Endothelial cell of hepatic sinusoid (primary cell): ENCODE measurements around the gene CX3CL1.
"Not testable (repeated sequence)": the region's sequence is repeated elsewhere in the genome, so short reads cannot be mapped to it uniquely, and the experiment has no call there.

Source experiments
- in situ Hi-C: cut with HindIII; loops from 2 replicates; pipeline ENCODE4 v1.10.0; 2017; ENCODE audit warnings: low sequenced_read_pairs

CX3CL1 gene

DNA sequence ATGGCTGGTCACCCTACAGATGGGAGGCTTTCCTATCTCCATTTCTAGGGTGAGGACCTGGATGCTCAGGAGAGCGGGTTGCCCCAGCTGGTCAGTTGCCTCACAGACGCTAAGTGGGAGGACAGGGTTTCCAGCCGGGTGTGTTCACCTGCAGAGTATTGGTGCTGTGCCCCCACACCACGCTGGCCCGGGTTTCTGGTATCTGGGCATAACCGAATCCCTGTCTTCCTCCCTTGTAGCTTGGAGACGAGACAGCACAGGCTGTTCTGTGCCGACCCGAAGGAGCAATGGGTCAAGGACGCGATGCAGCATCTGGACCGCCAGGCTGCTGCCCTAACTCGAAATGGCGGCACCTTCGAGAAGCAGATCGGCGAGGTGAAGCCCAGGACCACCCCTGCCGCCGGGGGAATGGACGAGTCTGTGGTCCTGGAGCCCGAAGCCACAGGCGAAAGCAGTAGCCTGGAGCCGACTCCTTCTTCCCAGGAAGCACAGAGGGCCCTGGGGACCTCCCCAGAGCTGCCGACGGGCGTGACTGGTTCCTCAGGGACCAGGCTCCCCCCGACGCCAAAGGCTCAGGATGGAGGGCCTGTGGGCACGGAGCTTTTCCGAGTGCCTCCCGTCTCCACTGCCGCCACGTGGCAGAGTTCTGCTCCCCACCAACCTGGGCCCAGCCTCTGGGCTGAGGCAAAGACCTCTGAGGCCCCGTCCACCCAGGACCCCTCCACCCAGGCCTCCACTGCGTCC lies 9.7 kb downstream of the CX3CL1 start:
- in situ Hi-C loops: no loop called here

DNA sequence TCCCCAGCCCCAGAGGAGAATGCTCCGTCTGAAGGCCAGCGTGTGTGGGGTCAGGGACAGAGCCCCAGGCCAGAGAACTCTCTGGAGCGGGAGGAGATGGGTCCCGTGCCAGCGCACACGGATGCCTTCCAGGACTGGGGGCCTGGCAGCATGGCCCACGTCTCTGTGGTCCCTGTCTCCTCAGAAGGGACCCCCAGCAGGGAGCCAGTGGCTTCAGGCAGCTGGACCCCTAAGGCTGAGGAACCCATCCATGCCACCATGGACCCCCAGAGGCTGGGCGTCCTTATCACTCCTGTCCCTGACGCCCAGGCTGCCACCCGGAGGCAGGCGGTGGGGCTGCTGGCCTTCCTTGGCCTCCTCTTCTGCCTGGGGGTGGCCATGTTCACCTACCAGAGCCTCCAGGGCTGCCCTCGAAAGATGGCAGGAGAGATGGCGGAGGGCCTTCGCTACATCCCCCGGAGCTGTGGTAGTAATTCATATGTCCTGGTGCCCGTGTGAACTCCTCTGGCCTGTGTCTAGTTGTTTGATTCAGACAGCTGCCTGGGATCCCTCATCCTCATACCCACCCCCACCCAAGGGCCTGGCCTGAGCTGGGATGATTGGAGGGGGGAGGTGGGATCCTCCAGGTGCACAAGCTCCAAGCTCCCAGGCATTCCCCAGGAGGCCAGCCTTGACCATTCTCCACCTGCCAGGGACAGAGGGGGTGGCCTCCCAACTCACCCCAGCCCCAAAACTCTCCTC lies 10.4 kb downstream of the CX3CL1 start:
- in situ Hi-C loops: no loop called here

DNA sequence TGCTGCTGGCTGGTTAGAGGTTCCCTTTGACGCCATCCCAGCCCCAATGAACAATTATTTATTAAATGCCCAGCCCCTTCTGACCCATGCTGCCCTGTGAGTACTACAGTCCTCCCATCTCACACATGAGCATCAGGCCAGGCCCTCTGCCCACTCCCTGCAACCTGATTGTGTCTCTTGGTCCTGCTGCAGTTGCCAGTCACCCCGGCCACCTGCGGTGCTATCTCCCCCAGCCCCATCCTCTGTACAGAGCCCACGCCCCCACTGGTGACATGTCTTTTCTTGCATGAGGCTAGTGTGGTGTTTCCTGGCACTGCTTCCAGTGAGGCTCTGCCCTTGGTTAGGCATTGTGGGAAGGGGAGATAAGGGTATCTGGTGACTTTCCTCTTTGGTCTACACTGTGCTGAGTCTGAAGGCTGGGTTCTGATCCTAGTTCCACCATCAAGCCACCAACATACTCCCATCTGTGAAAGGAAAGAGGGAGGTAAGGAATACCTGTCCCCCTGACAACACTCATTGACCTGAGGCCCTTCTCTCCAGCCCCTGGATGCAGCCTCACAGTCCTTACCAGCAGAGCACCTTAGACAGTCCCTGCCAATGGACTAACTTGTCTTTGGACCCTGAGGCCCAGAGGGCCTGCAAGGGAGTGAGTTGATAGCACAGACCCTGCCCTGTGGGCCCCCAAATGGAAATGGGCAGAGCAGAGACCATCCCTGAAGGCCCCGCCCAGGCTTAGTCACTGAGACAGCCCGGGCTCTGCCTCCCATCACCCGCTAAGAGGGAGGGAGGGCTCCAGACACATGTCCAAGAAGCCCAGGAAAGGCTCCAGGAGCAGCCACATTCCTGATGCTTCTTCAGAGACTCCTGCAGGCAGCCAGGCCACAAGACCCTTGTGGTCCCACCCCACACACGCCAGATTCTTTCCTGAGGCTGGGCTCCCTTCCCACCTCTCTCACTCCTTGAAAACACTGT lies 11.3 kb downstream of the CX3CL1 start:
- in situ Hi-C loops: no loop called here

DNA sequence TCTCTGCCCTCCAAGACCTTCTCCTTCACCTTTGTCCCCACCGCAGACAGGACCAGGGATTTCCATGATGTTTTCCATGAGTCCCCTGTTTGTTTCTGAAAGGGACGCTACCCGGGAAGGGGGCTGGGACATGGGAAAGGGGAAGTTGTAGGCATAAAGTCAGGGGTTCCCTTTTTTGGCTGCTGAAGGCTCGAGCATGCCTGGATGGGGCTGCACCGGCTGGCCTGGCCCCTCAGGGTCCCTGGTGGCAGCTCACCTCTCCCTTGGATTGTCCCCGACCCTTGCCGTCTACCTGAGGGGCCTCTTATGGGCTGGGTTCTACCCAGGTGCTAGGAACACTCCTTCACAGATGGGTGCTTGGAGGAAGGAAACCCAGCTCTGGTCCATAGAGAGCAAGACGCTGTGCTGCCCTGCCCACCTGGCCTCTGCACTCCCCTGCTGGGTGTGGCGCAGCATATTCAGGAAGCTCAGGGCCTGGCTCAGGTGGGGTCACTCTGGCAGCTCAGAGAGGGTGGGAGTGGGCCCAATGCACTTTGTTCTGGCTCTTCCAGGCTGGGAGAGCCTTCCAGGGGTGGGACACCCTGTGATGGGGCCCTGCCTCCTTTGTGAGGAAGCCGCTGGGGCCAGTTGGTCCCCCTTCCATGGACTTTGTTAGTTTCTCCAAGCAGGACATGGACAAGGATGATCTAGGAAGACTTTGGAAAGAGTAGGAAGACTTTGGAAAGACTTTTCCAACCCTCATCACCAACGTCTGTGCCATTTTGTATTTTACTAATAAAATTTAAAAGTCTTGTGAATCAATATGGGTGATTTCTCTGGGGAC lies 12.2 kb downstream of the CX3CL1 start:
- in situ Hi-C loops: loop anchor here (5.0 kb wide), 1 partner anchor 68 kb away; no protein-coding TSS in a partner anchor

DNA sequence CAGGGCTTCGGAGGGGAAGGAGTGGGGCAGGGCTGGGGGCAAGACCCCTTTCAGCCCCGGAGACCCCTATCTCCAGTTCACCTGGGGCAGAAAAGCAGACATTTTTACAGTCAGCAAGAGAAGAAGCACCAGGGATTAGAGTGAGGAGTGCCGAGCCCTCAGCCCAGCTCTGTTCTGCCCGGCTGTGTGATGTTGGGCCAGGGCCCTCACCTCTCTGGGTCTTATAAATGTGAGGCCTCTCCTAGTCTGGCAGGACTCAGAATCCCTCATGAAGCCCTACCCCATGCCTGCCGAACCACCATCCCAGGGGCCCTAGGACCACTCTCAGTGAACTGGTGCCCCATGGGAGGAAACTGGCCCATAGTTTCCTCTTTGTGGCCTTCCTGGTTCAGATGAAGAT lies 12.8 kb downstream of the CX3CL1 start:
- in situ Hi-C loops: loop anchor here (5.0 kb wide), 1 partner anchor 67 kb away; no protein-coding TSS in a partner anchor

DNA sequence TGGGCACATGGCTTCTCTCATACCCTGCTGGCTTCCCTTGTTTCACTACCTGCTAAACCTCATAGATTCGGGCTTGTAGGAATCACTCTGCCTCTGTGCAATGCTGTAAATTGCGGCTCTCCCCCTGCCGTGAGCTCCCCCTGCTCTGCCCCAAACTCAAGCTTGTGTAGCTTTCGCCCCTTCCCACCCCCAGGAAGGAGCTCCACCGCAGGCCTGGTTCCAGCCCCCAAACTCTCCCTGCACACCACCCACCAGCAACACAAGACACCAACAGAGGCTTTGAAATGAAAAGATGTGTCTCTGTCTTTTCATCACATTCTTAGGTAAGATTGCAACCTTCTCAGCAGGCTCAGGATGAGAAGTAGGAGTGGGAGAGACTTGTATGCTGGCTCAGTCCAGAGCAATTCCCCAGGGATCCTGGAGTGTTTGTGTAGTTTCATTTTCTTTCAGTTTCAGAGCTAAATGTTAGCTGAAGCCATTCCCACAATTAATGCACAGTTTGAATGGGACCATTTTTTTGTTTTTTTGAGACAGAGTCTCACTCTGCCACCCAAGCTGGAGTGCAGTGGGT lies 14.2 kb downstream of the CX3CL1 start:
- in situ Hi-C loops: loop anchor here (5.0 kb wide), 1 partner anchor 66 kb away; no protein-coding TSS in a partner anchor

DNA sequence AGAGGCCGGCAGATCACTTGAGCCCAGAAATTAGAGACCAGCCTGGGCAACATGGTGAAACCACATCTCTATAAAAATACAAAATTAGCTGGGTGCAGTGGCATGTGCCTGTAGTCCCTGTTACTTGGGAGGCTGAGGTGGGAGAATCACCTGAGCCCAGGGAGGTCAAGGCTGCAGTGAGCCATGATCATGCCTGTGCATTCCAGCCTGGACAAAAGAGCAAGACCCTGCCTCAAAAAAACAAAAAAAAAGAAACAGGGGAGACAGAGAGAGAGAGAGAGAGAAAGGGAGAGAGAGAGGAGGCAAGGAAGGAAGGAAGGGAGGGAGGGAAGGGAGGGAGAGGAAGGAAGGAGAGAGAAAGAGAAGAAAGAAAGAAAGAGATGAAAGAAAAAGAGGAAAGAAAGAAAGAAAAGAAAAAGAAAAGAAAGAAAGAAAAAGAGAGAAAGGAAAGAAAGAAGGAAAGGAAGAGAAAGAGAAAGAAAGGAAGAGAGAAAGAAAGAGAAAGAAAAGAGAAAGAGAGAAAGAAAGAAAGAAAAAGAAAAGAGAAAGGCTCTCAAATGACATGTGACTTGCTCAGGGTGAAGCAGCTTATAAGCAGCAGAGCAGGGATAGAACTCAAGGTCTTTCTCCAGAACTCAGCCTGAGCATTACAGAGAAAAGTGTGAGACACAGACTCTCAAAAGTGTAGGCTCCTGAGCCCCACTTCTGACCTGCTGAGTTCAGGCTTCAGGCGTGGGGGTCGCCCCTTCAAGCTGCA lies 15.5 kb downstream of the CX3CL1 start:
- in situ Hi-C loops: loop anchor here (5.0 kb wide), 1 partner anchor 65 kb away; no protein-coding TSS in a partner anchor

DNA sequence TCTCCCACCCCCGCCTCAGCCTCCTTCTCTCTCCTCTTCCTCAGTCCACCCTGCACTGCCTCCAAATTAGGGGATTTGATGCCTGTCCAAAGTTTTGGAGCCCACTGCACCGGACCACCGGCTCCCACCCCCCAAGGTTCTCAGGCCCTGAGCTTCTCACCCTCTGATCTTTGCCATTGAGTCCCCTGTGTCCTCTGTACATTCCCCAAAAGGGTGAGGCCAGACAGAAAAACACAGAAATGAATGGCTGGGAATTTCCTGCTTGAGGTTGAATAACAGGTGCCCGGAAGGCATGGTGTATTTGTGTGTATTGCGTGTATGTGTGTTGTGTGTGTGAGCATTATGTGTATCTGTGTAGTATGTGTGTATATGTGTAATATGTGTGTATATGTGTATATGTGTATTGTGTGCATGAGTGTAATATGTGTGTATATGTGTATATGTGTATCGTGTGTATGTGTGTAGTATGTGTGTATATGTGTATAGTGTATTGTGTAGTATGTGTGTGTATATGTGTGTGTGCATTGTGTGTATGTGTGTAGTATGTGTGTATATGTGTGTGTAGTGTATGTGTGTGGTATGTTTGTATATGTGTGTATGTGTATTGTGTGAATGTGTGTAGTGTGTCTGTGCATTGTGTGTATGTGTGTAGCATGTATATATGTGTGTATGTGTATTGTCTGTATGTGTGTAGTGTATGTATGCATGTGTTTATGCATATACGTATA lies 16.2 kb downstream of the CX3CL1 start:
- in situ Hi-C loops: loop anchor here (5.0 kb wide), 1 partner anchor 64 kb away; no protein-coding TSS in a partner anchor

DNA sequence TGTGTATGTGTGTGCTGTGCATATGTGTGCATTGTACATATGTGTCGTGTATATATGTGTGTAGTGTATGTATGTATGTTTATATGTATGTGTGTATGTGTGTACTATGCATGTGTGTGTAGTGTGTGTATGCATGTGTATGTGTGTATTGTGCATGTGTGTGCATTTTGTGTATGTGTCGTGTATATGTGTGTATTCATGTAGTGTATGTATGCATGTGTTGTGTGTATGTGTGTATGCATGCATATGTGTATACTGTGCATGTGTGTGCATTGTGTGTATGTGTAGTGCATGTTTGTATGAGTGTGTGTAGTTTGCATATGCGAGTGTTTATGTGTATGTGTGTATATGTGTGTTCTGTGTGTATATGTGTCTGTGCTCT lies 16.8 kb downstream of the CX3CL1 start:
- in situ Hi-C loops: loop anchor here (5.0 kb wide), 1 partner anchor 63 kb away; no protein-coding TSS in a partner anchor

DNA sequence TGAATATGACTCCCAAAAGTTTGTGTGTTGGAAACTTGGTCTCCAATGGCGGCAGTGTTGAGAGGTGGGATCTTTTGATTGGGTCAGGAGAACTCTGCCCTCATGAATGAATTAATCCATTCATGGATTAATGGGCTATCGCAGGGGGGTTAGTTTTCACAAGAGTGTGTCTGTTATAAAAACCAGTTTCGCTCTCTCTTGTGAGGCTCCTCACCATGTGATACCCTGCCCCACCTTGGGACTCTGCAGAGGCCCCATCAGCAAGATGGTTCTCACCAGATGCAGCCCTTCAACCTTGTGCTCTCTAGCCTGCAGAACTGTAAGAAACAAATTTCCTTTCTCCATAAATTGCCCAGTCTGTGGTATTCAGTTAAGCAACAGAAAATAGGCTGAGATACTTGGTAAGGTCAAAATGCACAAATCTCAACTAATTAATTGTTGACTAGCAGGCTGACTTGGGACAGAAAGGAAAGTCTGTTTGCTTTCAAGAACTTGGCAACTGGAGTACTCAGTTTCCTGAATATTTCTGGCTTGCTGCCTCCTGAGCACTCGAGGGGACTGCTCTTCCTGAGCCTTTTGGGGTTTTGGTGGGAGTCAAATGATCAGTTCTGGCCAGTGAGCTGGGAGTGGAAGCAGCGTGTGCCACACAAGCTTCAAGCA lies 18.5 kb downstream of the CX3CL1 start:
- in situ Hi-C loops: loop anchor here (5.0 kb wide), 1 partner anchor 43 kb away; no protein-coding TSS in a partner anchor

DNA sequence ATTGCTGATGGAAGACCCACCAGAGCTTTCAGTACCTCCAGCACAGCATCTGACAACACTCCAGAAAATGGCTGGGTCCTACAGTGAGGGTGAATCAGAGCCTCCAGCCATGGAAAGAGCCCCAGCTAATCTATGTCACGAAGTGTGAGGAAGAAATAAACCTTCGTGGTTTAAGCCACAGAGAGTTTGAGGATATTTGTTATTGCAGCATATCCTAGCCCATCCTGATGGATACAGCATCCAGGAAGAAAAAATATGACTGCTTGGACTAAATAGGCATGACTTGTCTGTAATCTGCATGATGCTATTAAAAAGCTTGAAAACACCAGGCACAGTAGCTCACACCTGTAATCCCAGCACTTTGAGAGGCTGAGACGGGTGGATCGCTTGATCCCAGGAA lies 19.0 kb downstream of the CX3CL1 start:
- in situ Hi-C loops: loop anchor here (5.0 kb wide), 1 partner anchor 44 kb away; no protein-coding TSS in a partner anchor

DNA sequence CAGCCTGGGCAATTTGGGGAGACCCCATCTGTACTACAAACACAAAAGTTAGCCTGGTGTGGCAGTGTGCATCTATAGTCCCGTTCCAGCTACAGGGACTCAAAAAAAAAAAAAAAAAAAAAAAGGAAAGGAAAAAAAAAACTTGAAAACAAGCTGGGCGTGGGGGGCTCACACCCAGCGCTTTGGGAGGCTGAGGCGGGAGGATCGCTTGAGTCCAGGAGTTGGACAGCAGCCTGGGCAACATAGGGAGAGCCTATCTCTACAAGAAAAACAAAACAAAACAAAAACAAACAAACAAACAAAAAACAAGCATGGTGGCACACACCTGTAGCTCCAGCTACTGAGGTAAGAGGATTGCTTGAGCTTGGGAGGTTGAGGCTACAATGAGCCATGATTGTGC lies 19.4 kb downstream of the CX3CL1 start:
- in situ Hi-C loops: loop anchor here (5.0 kb wide), 1 partner anchor 44 kb away; no protein-coding TSS in a partner anchor

DNA sequence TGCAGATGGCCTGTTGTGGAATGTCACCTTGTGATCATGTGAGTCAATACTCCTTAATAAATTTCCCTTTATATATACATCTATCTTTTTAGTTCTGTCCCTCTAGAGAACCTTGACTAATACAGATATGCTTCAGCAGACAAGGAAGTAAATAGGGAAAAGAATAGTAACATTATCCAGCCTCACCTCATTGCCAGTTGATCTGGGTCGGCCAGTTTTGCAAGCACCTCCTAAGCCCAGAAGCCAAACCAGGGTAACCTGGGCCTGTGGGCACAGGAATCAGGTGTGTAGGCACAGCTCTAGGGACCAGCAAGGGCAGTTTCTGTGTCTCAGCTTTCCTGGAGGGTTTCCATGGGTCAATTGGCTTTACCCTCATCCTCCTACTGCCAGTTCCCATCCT lies 20.4 kb downstream of the CX3CL1 start:
- in situ Hi-C loops: loop anchor here (5.0 kb wide), 1 partner anchor 45 kb away; no protein-coding TSS in a partner anchor

DNA sequence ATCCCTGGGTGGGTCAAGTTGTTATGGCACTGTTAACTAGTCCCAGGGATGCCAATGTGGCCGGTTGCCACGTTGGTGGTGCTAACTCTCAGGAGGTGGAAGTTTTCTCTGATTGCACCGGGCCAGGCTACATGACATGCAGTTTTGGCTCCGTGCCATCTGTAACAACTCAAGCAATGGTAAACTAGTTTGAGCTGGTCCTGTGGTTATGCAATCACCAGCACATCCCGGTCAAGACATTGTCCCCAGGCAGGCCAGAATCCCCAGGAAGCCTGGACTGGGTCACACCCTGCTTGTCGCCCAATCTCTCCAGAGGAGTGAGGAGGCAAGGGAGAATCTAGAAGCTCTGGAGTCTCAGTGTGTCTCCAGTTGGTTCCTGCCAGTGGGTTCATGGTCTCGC lies 22.2 kb downstream of the CX3CL1 start:
- in situ Hi-C loops: loop anchor here (5.0 kb wide), 1 partner anchor 47 kb away; no protein-coding TSS in a partner anchor

DNA sequence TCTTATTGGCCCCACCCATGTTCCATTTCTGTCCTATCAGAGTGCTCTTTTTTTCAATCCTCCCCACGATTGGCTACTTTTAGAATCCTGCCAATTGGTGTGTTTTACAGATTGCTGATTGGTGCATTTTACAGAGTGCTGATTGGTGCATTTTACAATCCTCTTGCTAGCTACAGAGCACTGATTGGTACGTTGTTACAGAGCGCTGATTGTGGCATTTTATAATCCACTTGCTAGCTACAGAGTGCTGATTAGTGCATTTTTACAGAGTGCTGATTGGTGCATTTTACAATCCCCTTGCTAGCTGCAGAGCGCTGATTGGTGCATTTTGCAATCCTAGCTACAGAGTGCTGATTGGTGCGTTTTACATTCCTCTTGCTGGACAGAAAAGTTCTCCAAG lies 22.7 kb downstream of the CX3CL1 start:
- in situ Hi-C loops: no loop called here

DNA sequence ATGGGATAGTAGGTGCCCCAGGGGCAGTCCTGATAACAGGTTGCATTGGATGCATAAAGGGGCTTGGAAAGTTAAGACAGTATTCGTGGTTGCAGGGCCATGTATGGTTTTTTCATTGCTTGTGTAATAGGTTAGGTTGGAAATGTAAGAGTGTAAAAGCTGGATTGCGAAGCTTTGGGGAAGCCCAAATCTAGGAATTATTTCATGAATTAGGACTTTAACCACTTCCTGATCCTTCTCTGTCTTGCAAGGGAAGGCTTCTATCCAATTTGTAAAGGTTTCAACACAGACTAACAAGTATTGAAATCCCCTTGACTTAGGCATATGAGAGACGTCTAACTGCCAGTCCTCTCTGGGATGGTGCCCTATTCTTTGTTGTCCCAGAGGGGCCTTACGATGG lies 24.5 kb downstream of the CX3CL1 start:
- in situ Hi-C loops: no loop called here

DNA sequence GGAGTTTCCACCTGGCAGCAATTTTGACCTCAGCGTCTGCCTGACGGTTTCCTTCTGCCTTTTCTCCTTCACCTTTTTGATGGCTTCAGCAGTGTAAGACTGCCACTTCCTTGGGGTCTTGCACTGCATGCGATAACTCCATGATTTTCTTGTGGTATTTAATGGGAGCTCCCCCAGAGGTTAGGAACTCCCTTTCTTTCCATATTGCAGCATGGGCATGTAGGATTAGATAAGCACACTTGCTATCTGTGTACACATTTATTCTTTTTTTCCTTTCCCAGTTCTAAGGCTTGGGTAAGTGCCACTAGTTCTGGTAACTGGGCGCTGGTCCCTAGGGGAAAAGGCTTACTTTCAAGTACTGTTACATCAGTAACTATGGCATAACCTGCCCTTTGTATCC lies 25.2 kb downstream of the CX3CL1 start:
- in situ Hi-C loops: not testable (repeated sequence)
